ENCODE data around the gene AGO1.
"Not testable (repeated sequence)": the region's sequence is repeated elsewhere in the genome, so short reads cannot be mapped to it uniquely, and the experiment has no call there.

The AGO1 gene

GRCh38 chr1:35866991-35867390, 16.0 kb upstream of the AGO1 start:
- no peak overlapping the region for H3K4me3 ChIP-seq (ENCODE audit: low read depth, low read length)

- not testable (repeated sequence) for H3K4me3 ChIP-seq (ENCODE audit: low read depth, low read length)
Measured at GRCh38 chr1:35869245-35869950, 13.6 kb upstream of the AGO1 start.

- no peak overlapping the region for H3K4me3 ChIP-seq (ENCODE audit: low read depth, low read length)
Measured at GRCh38 chr1:35870651-35871309, 12.2 kb upstream of the AGO1 start.

- no peak overlapping the region for H3K4me3 ChIP-seq (ENCODE audit: low read depth, low read length)
Measured at GRCh38 chr1:35873243-35873750, 9.7 kb upstream of the AGO1 start.

GRCh38 chr1:35874115-35874514, 8.9 kb upstream of the AGO1 start:
- H3K4me3 ChIP-seq (ENCODE audit: low read depth, low read length), result not testable (repeated sequence)

GRCh38 chr1:35876988-35877387, 6.0 kb upstream of the AGO1 start:
- no peak overlapping the region for H3K4me3 ChIP-seq (ENCODE audit: low read depth, low read length)

GRCh38 chr1:35881850-35882273, 1.1 kb upstream of the AGO1 start:
- no peak overlapping the region for H3K4me3 ChIP-seq (ENCODE audit: low read depth, low read length)

- peak overlapping the region; percentile 18 for H3K4me3 ChIP-seq (ENCODE audit: low read depth, low read length)
Measured at GRCh38 chr1:35882586-35882944, 444 bp upstream of the AGO1 start.

GRCh38 chr1:35883635-35884101, 659 bp downstream of the AGO1 start:
- H3K4me3 ChIP-seq (ENCODE audit: low read depth, low read length), result peak overlapping the region; percentile 95

- H3K4me3 ChIP-seq (ENCODE audit: low read depth, low read length), result no peak overlapping the region
Measured at GRCh38 chr1:35884934-35885333, 1.9 kb downstream of the AGO1 start.

GRCh38 chr1:35885961-35886558, 3.1 kb downstream of the AGO1 start:
- H3K4me3 ChIP-seq (ENCODE audit: low read depth, low read length), result peak overlapping the region; percentile 30

- peak overlapping the region; percentile 30 for H3K4me3 ChIP-seq (ENCODE audit: low read depth, low read length)
Measured at GRCh38 chr1:35886577-35887431, 3.8 kb downstream of the AGO1 start.

GRCh38 chr1:35887508-35887907, 4.5 kb downstream of the AGO1 start:
- no peak overlapping the region for H3K4me3 ChIP-seq (ENCODE audit: low read depth, low read length)

GRCh38 chr1:35888255-35888654, 5.2 kb downstream of the AGO1 start:
- H3K4me3 ChIP-seq (ENCODE audit: low read depth, low read length), result no peak overlapping the region

GRCh38 chr1:35888981-35889380, 6.0 kb downstream of the AGO1 start:
- H3K4me3 ChIP-seq (ENCODE audit: low read depth, low read length), result not testable (repeated sequence)

GRCh38 chr1:35893051-35893879, 10.3 kb downstream of the AGO1 start:
- H3K4me3 ChIP-seq (ENCODE audit: low read depth, low read length), result no peak overlapping the region

GRCh38 chr1:35894183-35894582, 11.2 kb downstream of the AGO1 start:
- H3K4me3 ChIP-seq (ENCODE audit: low read depth, low read length), result no peak overlapping the region

- no peak overlapping the region for H3K4me3 ChIP-seq (ENCODE audit: low read depth, low read length)
Measured at GRCh38 chr1:35894656-35895055, 11.6 kb downstream of the AGO1 start.

- no peak overlapping the region for H3K4me3 ChIP-seq (ENCODE audit: low read depth, low read length)
Measured at GRCh38 chr1:35899941-35900340, 16.9 kb downstream of the AGO1 start.

- no peak overlapping the region for H3K4me3 ChIP-seq (ENCODE audit: low read depth, low read length)
Measured at GRCh38 chr1:35901235-35901634, 18.2 kb downstream of the AGO1 start.

Data from iPS-11a (cell line).